Gastroesophageal sphincter (tissue), 4 donors: ENCODE measurements around the gene CFL1. TPM values are rescaled to one million over a fixed set of nuclear protein-coding genes. Genes with fewer than 3 reads are reported as not detected.
"Not testable (repeated sequence)": the region's sequence is repeated elsewhere in the genome, so short reads cannot be mapped to it uniquely, and the experiment has no call there.

Source experiments
- ATAC-seq: fragments of 150-250 bp; one replicate; pipeline ENCODE4 v1.9.1; 2016; ENCODE audit warnings: mild to moderate bottlenecking, moderate library complexity
- H3K27ac ChIP-seq, 4 donors: fragments of 200-600 bp; sonication (generic) in 3 of 4; 1 replicate in 3 of 4; 2 replicates in 1 of 4; pipeline ENCODE4 v1.5.1; 2016 to 2019
- H3K27me3 ChIP-seq: fragments of 200-600 bp; sonication (generic); one replicate; pipeline ENCODE4 v1.5.1; 2019
- H3K36me3 ChIP-seq, 2 donors: fragments of 200-600 bp; sonication (generic); one replicate each; pipeline ENCODE4 v1.5.1; 2019; ENCODE audit warnings: control low read depth in 1 of 2
- H3K4me1 ChIP-seq, 3 donors: fragments of 200-600 bp; sonication (generic); 1 replicate in 2 of 3; 2 replicates in 1 of 3; pipeline ENCODE4 v1.5.1; 2016 to 2019; ENCODE audit warnings: control low read depth in 2 of 3
- H3K4me3 ChIP-seq, 2 donors: fragments of 200-600 bp; sonication (generic); one replicate each; pipeline ENCODE4 v1.5.1; 2019; ENCODE audit warnings: mild to moderate bottlenecking in 1 of 2, moderate library complexity in 1 of 2
- H3K9me3 ChIP-seq, 3 donors: fragments of 200-600 bp; sonication (generic); one replicate each; pipeline ENCODE4 v1.5.1; 2017 to 2019; ENCODE audit warnings: control low read depth in 2 of 3
- CTCF ChIP-seq, 4 experiments: fragments of 200-600 bp in 2 of 4; fragments of 450-650 bp in 2 of 4; sonication (generic) in 1 of 4; IDR thresholded peaks; one replicate each; pipeline ENCODE4 v1.5.1; 2017 to 2019; ENCODE audit warnings: antibody characterized with exemption in 4 of 4, mild to moderate bottlenecking in 2 of 4, moderate library complexity in 2 of 4
- EP300 ChIP-seq: sonication (generic); formaldehyde crosslinking; IDR thresholded peaks from one replicate; pipeline ENCODE4 v1.6.1; 2017; ENCODE audit warnings: antibody characterized with exemption, mild to moderate bottlenecking
- POLR2A ChIP-seq, 2 donors: fragments of 450-650 bp; IDR thresholded peaks; one replicate each; pipeline ENCODE4 v1.6.1; 2017; ENCODE audit warnings: antibody characterized with exemption in 2 of 2, mild to moderate bottlenecking in 2 of 2, moderate library complexity in 1 of 2
- POLR2AphosphoS5 ChIP-seq: sonication (generic); formaldehyde crosslinking; IDR thresholded peaks from one replicate; pipeline ENCODE4 v1.6.1; 2017; ENCODE audit warnings: antibody characterized with exemption
- WGBS, 2 donors: methylation state at CpG; one replicate each; pipeline ENCODE4 v1.1.5; 2018; ENCODE audit warnings: low coverage in 1 of 2; 5-methylcytosine and 5-hydroxymethylcytosine counted together
- total RNA-seq, 4 donors: library from RNA; depleted of rRNA; stranded (reverse); fragments of >200 nt; gene quantifications; one replicate each; pipeline ENCODE4 v1.1.0, GENCODE V29; 2016

Gene CFL1
- total RNA-seq, 4 donors from 2014 or later, result 559 to 895 (median 639) TPM

- no peak for ATAC-seq
- WGBS, 2 donors, result 20 to 33% methylated on average over 1 to 3 of the region's 6 CpGs
- Histone ChIP-seq H3K4me3 (peak overlapping the region; percentile 6 to 63), H3K27me3 (peaks cover 5% of the 10 kb centered on the region), H3K27ac (no peak overlapping the region), H3K4me1 (peaks cover 0 to 19% (median 10%) of the 10 kb centered on the region in 3 donors), H3K9me3 (no peaks in the 10 kb centered on the region), H3K36me3 (no peaks in the 10 kb centered on the region)
- no peak for TF ChIP-seq CTCF (IDR thresholded peaks at IDR 0.05)
- TF ChIP-seq EP300, result no peak
- TF ChIP-seq POLR2A (IDR thresholded peaks at IDR 0.05), result no peak
- TF ChIP-seq POLR2AphosphoS5, result no peak
Observed at GRCh38 chr11:65834202-65834601, 23.8 kb downstream of the CFL1 start.

- peaks cover 0 to 19% (median 10%) of the 10 kb centered on the region in 3 donors for H3K4me1 ChIP-seq
- 0% methylated on average over 3 of the region's 63 CpGs; no CpG with 5 or more reads in 1 of the 2 donors for WGBS, 2 donors
- peaks cover 7% of the 10 kb centered on the region for H3K27me3 ChIP-seq
- H3K4me3 ChIP-seq, result peak within 1 kb of the TSS; percentile 39 to 63
- no peaks in the 10 kb centered on the region for H3K9me3 ChIP-seq
- peak within 1 kb of the TSS in 3 of 4 donors; percentile 48 to 59 (median 50) for H3K27ac ChIP-seq
- TF ChIP-seq POLR2AphosphoS5, result peak; percentile 16
- no peak for TF ChIP-seq EP300
- no peak for TF ChIP-seq CTCF (IDR thresholded peaks at IDR 0.05)
- no peaks in the 10 kb centered on the region for H3K36me3 ChIP-seq
- ATAC-seq, result peak; percentile 100
Observed at GRCh38 chr11:65833297-65834030, 24.5 kb downstream of the CFL1 start, which contains the start of gene SNX32. SNX32 (plus strand) TSS chr11:65833963; CDS start chr11:65834066, 103 bp downstream.

GRCh38 chr11:65832231-65832630 is 25.7 kb downstream of the CFL1 start:
- peaks cover 0 to 19% (median 10%) of the 10 kb centered on the region in 3 donors for H3K4me1 ChIP-seq
- not testable (repeated sequence) for H3K27ac ChIP-seq, ATAC-seq, H3K36me3 ChIP-seq, H3K4me3 ChIP-seq, H3K27me3 ChIP-seq, H3K9me3 ChIP-seq

- ATAC-seq, result no peak
- Histone ChIP-seq H3K9me3 (no peaks in the 10 kb centered on the region), H3K36me3 (no peaks in the 10 kb centered on the region), H3K27me3 (peaks cover 7% of the 10 kb centered on the region), H3K27ac (no peak overlapping the region), H3K4me3 (no peak overlapping the region), H3K4me1 (peaks cover 0 to 16% (median 10%) of the 10 kb centered on the region in 3 donors)
- WGBS, 2 donors, result 50 to 77% methylated on average over 2 to 3 of the region's 4 CpGs
- no peak for TF ChIP-seq CTCF (IDR thresholded peaks at IDR 0.05)
- TF ChIP-seq POLR2AphosphoS5, result no peak
- TF ChIP-seq EP300, result no peak
- no peak for TF ChIP-seq POLR2A (IDR thresholded peaks at IDR 0.05)
Observed at GRCh38 chr11:65829459-65829858, 28.5 kb downstream of the CFL1 start.

GRCh38 chr11:65826984-65827735 is 30.8 kb downstream of the CFL1 start:
- TF ChIP-seq EP300 (no peak), POLR2A (IDR thresholded peaks at IDR 0.05) (no peak), CTCF (IDR thresholded peaks at IDR 0.05) (no peak), POLR2AphosphoS5 (no peak)
- 84 to 91% methylated on average over 5 to 6 of the region's 8 CpGs for WGBS, 2 donors
- no peak overlapping the region for H3K4me3 ChIP-seq
- no peak overlapping the region for H3K27ac ChIP-seq
- peaks cover 7% of the 10 kb centered on the region for H3K27me3 ChIP-seq
- H3K36me3 ChIP-seq, result no peaks in the 10 kb centered on the region
- ATAC-seq, result no peak
- H3K4me1 ChIP-seq, result no peaks in the 10 kb centered on the region
- no peaks in the 10 kb centered on the region for H3K9me3 ChIP-seq
